Testis (tissue), 5 donors: ENCODE data around the gene GNAI1. TPM values are rescaled to one million over a fixed set of nuclear protein-coding genes. Genes with fewer than 3 reads are reported as not detected.

Source experiments
- DNase-seq: peaks from one replicate; pipeline ENCODE4 v3.0.0-alpha.2; 2019
- H3K27ac ChIP-seq, 2 donors: fragments of 200-600 bp; sonication (generic); one replicate each; pipeline ENCODE4 v1.5.1; 2019
- H3K27me3 ChIP-seq: fragments of 200-600 bp; sonication (generic); one replicate; pipeline ENCODE4 v1.5.1; 2019
- H3K36me3 ChIP-seq: fragments of 200-600 bp; sonication (generic); one replicate; pipeline ENCODE4 v1.5.1; 2017; ENCODE audit warnings: low read depth; ENCODE audit errors: missing control alignments
- H3K4me1 ChIP-seq: fragments of 200-600 bp; sonication (generic); one replicate; pipeline ENCODE4 v1.5.1; 2019
- H3K4me3 ChIP-seq, 2 donors: fragments of 200-600 bp; sonication (generic); one replicate each; pipeline ENCODE4 v1.5.1; 2017 to 2019
- H3K9me3 ChIP-seq: fragments of 200-600 bp; sonication (generic); one replicate; pipeline ENCODE4 v1.5.1; 2017
- POLR2A ChIP-seq: fragments of 450-650 bp; IDR thresholded peaks from one replicate; pipeline ENCODE4 v1.6.1; 2017; ENCODE audit warnings: antibody characterized with exemption, mild to moderate bottlenecking, moderate library complexity
- WGBS, 2 donors: methylation state at CpG; one replicate each; pipeline ENCODE4 v1.1.5; 2018; 5-methylcytosine and 5-hydroxymethylcytosine counted together
- intact Hi-C: fragments of 100-400 bp; cut with DNase I; formaldehyde crosslinking; loops from one replicate; pipeline ENCODE4 v1.15.1; 2023; ENCODE audit warnings: low total_unique reads
- long read RNA-seq, 2 donors: transcript quantifications; one replicate each; lab custom pipeline, GENCODE V29; 2026
- polyA plus RNA-seq: library from polyadenylated mRNA; stranded (reverse); fragments of 350-450 nt; fragmentation: Illumina TruSeq; extraction: RNeasy Lipid Tissue Mini Kit (QIAGEN cat#74804); gene quantifications from one replicate; pipeline ENCODE4 v1.2.3, GENCODE V29; 2014; ENCODE audit warnings: low read depth, low replicate concordance; ENCODE audit not compliant: insufficient read depth
- total RNA-seq, 2 donors: library from RNA; depleted of rRNA; stranded (reverse); fragments of >200 nt; gene quantifications; one replicate each; pipeline ENCODE4 v1.2.3, GENCODE V29; 2016
- TF ChIP-seq, protein P1 (sequence below), 3 experiments: fragments of 450-650 bp in 2 of 3; fragments of 200-600 bp in 1 of 3; sonication (generic) in 1 of 3; IDR thresholded peaks; one replicate each; pipeline ENCODE4 v1.5.1; 2016 to 2019; ENCODE audit warnings: antibody characterized with exemption in 3 of 3, mild to moderate bottlenecking in 2 of 3, moderate library complexity in 1 of 3

GNAI1 gene
- total RNA-seq (10 to 100 TPM; 59.0 to 61.6 TPM), polyA plus RNA-seq (46.9 TPM)
- long read RNA-seq, donor 1, full-length matches to known transcripts: 34 of 82 reads
- long read RNA-seq, donor 1, partial matches to known transcripts: 48 of 82 reads
- long read RNA-seq, donor 1, other reads (novel, unspliced or antisense): 0 of 82 reads
- long read RNA-seq, donor 2, full-length matches to known transcripts: 22 of 29 reads
- long read RNA-seq, donor 2, partial matches to known transcripts: 7 of 29 reads
- long read RNA-seq, donor 2, other reads (novel, unspliced or antisense): 0 of 29 reads

GRCh38 chr7:80134536-80135308 is at the start of gene GNAI1:
Gene GNAI1 (plus strand): TSS chr7:80134831. CDS start chr7:80135161, 330 bp downstream.
- WGBS, 2 donors: 1 to 2% methylated on average over 12 to 57 of the region's 92 CpGs
- intact Hi-C loops: no loop called here
- H3K27me3 ChIP-seq: no peaks in the 10 kb centered on the region
- H3K36me3 ChIP-seq: no peaks in the 10 kb centered on the region
- H3K4me1 ChIP-seq: peaks cover 15% of the 10 kb centered on the region
- DNase-seq: peak; percentile 84
- H3K27ac ChIP-seq: peak within 1 kb of the TSS; percentile 97 to 99
- peak within 1 kb of the TSS; percentile 90 to 99 for H3K4me3 ChIP-seq
- H3K9me3 ChIP-seq: no peaks in the 10 kb centered on the region
- peak; percentile 69 for TF ChIP-seq POLR2A
- TF ChIP-seq, protein P1, sequence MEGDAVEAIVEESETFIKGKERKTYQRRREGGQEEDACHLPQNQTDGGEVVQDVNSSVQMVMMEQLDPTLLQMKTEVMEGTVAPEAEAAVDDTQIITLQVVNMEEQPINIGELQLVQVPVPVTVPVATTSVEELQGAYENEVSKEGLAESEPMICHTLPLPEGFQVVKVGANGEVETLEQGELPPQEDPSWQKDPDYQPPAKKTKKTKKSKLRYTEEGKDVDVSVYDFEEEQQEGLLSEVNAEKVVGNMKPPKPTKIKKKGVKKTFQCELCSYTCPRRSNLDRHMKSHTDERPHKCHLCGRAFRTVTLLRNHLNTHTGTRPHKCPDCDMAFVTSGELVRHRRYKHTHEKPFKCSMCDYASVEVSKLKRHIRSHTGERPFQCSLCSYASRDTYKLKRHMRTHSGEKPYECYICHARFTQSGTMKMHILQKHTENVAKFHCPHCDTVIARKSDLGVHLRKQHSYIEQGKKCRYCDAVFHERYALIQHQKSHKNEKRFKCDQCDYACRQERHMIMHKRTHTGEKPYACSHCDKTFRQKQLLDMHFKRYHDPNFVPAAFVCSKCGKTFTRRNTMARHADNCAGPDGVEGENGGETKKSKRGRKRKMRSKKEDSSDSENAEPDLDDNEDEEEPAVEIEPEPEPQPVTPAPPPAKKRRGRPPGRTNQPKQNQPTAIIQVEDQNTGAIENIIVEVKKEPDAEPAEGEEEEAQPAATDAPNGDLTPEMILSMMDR (IDR thresholded peaks at IDR 0.05): peak in 1 of 3 experiments; percentile 49

GRCh38 chr7:80087051-80087770 is 47.4 kb upstream of the GNAI1 start:
- no peak overlapping the region for H3K27ac ChIP-seq

DNA sequence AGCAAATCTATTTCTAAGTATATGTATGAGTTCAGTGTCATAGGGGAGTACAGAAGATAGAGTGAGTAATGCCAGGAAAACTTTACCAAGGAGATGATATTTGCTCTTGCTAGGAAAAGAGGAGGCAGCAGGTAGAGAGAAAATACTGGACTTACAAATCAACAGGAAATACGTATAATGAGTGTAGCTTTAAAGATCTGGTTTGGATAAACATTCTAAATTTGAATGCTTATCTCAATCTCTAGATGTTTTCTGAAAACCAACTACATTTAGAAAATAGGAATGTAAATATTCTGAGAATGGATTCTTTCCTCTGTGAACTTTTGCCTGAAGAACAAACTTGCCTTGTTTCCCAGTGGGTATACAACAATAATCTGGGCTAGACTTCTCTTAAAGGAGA is 46.9 kb upstream of the GNAI1 start:
- whole genome bisulfite sequencing, 2 donors: 70% methylated on average over 1 of the region's 1 CpG
- Histone ChIP-seq H3K4me3 (no peak overlapping the region), H3K27me3 (no peaks in the 10 kb centered on the region), H3K9me3 (no peaks in the 10 kb centered on the region), H3K4me1 (no peaks in the 10 kb centered on the region), H3K36me3 (no peaks in the 10 kb centered on the region), H3K27ac (no peak overlapping the region)
- TF ChIP-seq, protein P1 (IDR thresholded peaks at IDR 0.05): no peak
- TF ChIP-seq POLR2A: no peak
- intact Hi-C loops: no loop called here
- DNase-seq: no peak

More at GRCh38 chr7:80087051-80087770, 47.4 kb upstream of the GNAI1 start:
- Histone ChIP-seq H3K27me3 (no peaks in the 10 kb centered on the region), H3K9me3 (no peaks in the 10 kb centered on the region), H3K4me1 (no peaks in the 10 kb centered on the region), H3K36me3 (no peaks in the 10 kb centered on the region), H3K4me3 (no peak overlapping the region)
- intact Hi-C loops: no loop called here
- WGBS, 2 donors: 87 to 88% methylated on average over 11 of the region's 11 CpGs
- no peak for TF ChIP-seq POLR2A
- TF ChIP-seq, protein P1 (IDR thresholded peaks at IDR 0.05): no peak
- no peak for DNase-seq

DNA sequence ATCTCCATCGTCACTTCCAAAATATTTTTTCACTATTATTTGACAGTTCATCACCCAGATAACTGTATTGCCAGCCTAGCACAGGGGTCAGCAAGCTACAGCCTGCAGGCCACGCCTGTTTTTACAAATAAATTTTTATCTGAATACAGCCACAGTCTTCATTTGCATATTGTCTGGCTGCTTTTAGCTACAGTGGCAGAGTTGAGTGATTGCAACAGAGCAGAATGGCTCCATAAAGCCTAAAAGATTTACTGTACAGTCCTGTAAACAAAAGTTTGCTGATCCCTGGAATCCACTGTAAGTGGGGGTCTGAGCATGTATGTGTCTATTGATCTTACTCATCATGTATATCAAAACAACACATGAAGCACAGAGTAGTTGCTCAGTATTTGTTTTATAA is 45.9 kb upstream of the GNAI1 start:
- Histone ChIP-seq H3K4me3 (no peak overlapping the region), H3K9me3 (no peaks in the 10 kb centered on the region), H3K36me3 (no peaks in the 10 kb centered on the region), H3K4me1 (no peaks in the 10 kb centered on the region), H3K27ac (no peak overlapping the region), H3K27me3 (no peaks in the 10 kb centered on the region)
- no peak for DNase-seq
- WGBS, 2 donors: 77 to 78% methylated on average over 2 of the region's 2 CpGs
- intact Hi-C loops: no loop called here
- no peak for TF ChIP-seq POLR2A
- TF ChIP-seq, protein P1 (IDR thresholded peaks at IDR 0.05): no peak
